Chondrocyte (in vitro differentiated cells): ENCODE data around the gene SLC35F1. TPM values are rescaled to one million over a fixed set of nuclear protein-coding genes. Genes with fewer than 3 reads are reported as not detected.

Source experiments
- DNase-seq: peaks from one replicate; pipeline ENCODE4 v3.0.0; 2021; ENCODE audit warnings: mixed read lengths, low spot score
- H3K27ac Mint-ChIP-seq: one replicate; pipeline ENCODE4 v1.8.0; 2021; ENCODE audit warnings: mild to moderate bottlenecking, moderate library complexity, mixed read lengths; ENCODE audit not compliant: unreplicated experiment
- H3K27me3 Mint-ChIP-seq: 2 replicates; pipeline ENCODE4 v1.8.0; 2021; ENCODE audit warnings: low read depth, mixed read lengths
- H3K36me3 Mint-ChIP-seq: 2 replicates; pipeline ENCODE4 v1.8.0; 2021; ENCODE audit warnings: low read depth, mixed read lengths
- H3K4me1 Mint-ChIP-seq: 2 replicates; pipeline ENCODE4 v1.8.0; 2021; ENCODE audit warnings: low read depth, mild to moderate bottlenecking, mixed read lengths
- H3K4me3 Mint-ChIP-seq: one replicate; pipeline ENCODE4 v1.8.0; 2021; ENCODE audit warnings: mild to moderate bottlenecking, moderate library complexity, mixed read lengths; ENCODE audit not compliant: unreplicated experiment
- H3K9me3 Mint-ChIP-seq: 2 replicates; pipeline ENCODE4 v1.8.0; 2021; ENCODE audit warnings: low read depth, mixed read lengths
- total RNA-seq: library from RNA; stranded (reverse); gene quantifications from 3 replicates; pipeline ENCODE4 v1.2.1, GENCODE V29; 2021
- TF ChIP-seq, protein P1 (sequence below): fragments of 200-600 bp; sonication (generic); IDR thresholded peaks from 2 replicates; pipeline ENCODE4 v1.5.0; 2021; ENCODE audit warnings: antibody characterized with exemption, mild to moderate bottlenecking, moderate library complexity

The SLC35F1 gene
- total RNA-seq, 1 donor from 2014 or later = not detected

DNA sequence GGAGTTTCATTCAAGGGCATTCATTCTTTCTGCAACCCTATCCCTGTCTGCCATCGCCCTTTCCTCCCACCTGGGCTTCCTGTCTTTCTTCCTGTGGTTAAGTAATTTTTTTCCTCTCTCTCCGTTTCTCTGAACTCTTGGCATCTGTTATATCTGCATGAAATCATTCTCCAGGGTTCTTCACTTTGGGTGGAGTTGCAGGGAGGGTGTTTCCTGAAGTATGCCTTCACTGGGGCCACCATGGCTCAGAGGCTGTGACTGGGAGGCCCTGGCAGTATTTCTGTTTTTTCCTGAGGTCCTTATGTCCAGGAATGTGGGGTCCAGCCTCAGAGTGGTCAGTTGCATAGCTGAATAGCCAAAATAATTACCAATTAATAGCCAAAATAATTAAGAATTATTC lies 137.2 kb downstream of the SLC35F1 start:
- TF ChIP-seq, protein P1, sequence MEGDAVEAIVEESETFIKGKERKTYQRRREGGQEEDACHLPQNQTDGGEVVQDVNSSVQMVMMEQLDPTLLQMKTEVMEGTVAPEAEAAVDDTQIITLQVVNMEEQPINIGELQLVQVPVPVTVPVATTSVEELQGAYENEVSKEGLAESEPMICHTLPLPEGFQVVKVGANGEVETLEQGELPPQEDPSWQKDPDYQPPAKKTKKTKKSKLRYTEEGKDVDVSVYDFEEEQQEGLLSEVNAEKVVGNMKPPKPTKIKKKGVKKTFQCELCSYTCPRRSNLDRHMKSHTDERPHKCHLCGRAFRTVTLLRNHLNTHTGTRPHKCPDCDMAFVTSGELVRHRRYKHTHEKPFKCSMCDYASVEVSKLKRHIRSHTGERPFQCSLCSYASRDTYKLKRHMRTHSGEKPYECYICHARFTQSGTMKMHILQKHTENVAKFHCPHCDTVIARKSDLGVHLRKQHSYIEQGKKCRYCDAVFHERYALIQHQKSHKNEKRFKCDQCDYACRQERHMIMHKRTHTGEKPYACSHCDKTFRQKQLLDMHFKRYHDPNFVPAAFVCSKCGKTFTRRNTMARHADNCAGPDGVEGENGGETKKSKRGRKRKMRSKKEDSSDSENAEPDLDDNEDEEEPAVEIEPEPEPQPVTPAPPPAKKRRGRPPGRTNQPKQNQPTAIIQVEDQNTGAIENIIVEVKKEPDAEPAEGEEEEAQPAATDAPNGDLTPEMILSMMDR = no peak
- Mint-ChIP-seq H3K4me1 (no peaks in the 10 kb centered on the region), H3K27ac (no peak overlapping the region), H3K9me3 (no peaks in the 10 kb centered on the region), H3K27me3 (peaks cover 3% of the 10 kb centered on the region), H3K4me3 (no peak overlapping the region), H3K36me3 (no peaks in the 10 kb centered on the region)
- DNase-seq = no peak

DNA sequence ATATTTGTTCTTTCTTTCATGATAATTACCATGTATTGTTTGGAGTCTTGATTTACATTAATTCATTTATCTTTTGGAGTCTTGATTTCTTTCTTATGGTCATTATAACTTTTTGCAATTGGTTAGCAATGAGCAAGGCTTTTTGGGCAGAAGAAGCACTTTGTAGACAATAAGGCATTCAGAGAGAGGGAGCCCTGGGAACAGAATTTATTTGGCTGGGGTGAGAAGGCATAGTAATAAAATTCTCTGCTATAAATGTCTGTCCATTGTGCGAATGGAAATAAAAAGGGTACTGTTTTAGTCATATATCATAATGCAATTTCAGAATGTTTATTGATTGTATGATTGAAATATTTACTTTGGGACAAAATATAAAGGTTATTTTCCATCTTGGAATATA lies 147.0 kb downstream of the SLC35F1 start:
- H3K27ac Mint-ChIP-seq = no peak overlapping the region
- H3K4me1 Mint-ChIP-seq = no peaks in the 10 kb centered on the region
- TF ChIP-seq, protein P1 = no peak
- DNase-seq = no peak
- no peak overlapping the region for H3K4me3 Mint-ChIP-seq
- H3K27me3 Mint-ChIP-seq = peaks cover 7% of the 10 kb centered on the region
- H3K36me3 Mint-ChIP-seq = no peaks in the 10 kb centered on the region
- H3K9me3 Mint-ChIP-seq = no peaks in the 10 kb centered on the region

DNA sequence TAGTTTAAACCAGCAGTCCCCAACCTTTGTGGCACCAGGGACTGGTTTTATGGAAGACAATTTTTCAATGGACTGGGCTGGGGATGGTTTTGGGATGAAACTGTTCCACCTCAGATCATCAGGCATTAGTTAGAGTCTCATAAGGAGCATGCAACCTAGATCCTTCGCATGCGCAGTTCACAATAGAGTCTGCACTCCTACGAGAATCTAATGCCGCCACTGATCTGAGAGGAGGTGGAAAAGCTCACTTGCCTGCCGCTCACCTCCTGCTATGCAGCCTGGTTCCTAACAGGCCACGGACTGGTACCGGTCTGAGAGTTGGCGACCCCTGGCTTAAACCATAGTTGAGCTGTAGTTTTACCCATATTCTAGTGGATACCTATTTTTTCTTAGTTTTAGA lies 154.6 kb downstream of the SLC35F1 start:
- TF ChIP-seq, protein P1 = no peak
- H3K27me3 Mint-ChIP-seq = peaks cover 5% of the 10 kb centered on the region
- H3K4me3 Mint-ChIP-seq = no peak overlapping the region
- no peaks in the 10 kb centered on the region for H3K9me3 Mint-ChIP-seq
- DNase-seq = no peak
- no peaks in the 10 kb centered on the region for H3K36me3 Mint-ChIP-seq
- H3K27ac Mint-ChIP-seq = no peak overlapping the region
- no peaks in the 10 kb centered on the region for H3K4me1 Mint-ChIP-seq

DNA sequence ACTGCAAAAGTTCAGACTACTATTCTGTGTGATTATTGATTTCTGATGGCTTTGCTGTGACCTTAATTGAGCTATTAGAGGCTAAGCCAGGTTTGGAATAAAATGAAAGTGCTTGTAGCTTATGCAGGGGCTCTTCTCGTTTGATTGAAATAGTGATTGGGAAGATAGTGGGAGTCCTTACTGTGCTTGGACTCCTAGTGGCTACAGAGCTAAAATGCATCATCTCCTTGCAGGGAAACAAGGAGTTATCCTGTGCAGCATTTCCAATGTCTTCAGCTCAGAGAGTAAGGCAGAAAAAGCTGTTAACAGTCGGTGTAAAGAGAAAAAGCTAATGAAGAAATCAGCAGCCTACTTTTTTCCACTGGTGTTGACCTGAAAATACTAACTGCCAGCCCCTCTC lies 173.5 kb downstream of the SLC35F1 start:
- no peaks in the 10 kb centered on the region for H3K4me1 Mint-ChIP-seq
- no peak overlapping the region for H3K4me3 Mint-ChIP-seq
- H3K27ac Mint-ChIP-seq = no peak overlapping the region
- H3K36me3 Mint-ChIP-seq = no peaks in the 10 kb centered on the region
- no peak for DNase-seq
- no peaks in the 10 kb centered on the region for H3K9me3 Mint-ChIP-seq
- peaks cover 2% of the 10 kb centered on the region for H3K27me3 Mint-ChIP-seq
- TF ChIP-seq, protein P1 = peak; percentile 48

DNA sequence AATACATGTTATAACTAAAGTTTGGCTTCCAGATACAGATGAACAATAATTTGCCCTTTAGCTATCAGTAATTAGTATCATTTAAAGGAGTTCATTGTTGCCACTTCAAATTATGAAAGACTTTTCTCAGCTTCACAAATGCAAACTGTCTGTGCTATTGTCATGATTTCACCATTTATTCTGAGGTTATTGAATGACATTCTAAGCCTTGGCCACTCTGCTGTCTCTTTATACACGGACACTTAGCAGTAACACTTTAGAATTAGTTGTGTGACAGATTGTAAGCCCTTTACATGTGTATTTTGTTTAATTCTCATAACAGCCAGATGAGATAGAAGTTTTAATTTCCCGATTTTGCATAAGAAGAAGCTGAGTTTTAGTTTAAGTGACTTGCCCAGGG lies 176.6 kb downstream of the SLC35F1 start:
- no peaks in the 10 kb centered on the region for H3K9me3 Mint-ChIP-seq
- H3K4me3 Mint-ChIP-seq = no peak overlapping the region
- no peak overlapping the region for H3K27ac Mint-ChIP-seq
- TF ChIP-seq, protein P1 = no peak
- no peaks in the 10 kb centered on the region for H3K4me1 Mint-ChIP-seq
- DNase-seq = no peak
- peaks cover 2% of the 10 kb centered on the region for H3K27me3 Mint-ChIP-seq
- H3K36me3 Mint-ChIP-seq = no peaks in the 10 kb centered on the region
